GM18508 (cell line): ENCODE results near the gene FAM9C.
A peak's percentile ranks its signal among the peaks of the same experiment; 100 is the strongest.

Source experiments
- ATAC-seq: cut with Tn5 transposase; IDR thresholded peaks from one replicate; pipeline ENCODE4 v1.9.1; 2021; ENCODE audit warnings: moderate number of reproducible peaks; ENCODE audit not compliant: insufficient read depth, unreplicated experiment

The FAM9C gene

DNA sequence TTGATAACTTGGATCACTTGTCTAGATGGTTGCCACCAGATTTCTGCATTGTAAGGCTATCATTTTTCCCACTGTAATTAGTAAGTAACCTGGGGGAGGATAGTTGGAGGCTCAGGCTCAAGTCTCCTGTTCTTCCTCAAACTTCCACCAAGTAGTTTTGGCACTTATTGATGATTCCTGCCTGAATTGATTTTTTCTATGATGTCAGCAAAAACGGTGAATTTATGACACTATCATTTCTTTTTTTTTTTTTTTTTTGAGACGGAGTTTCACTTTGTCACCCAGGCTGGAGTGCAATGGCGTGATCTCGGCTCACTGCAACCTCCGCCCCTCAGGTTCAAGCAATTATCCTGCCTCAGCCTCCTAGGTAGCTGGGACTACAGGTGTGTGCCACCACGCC is 57.1 kb downstream of the FAM9C start:
- ATAC-seq, result no peak

DNA sequence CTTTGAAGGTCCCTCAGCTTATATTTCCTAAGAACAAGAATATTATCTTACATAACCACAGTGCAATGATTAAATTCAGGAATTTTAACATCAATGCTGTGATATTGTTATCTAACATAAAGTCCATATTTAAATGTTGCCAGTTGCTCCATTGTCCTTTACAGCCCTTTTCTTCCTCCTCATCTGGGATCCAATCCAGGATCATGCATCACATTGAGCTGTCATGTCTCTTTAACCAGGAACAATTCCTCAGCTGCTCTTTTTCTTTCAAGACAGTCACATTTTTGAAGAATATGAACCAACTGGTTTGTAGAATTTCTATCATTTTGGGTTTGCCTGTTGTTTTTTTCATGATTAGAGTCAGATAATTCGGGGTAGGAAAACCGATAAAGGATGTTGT is 57.5 kb downstream of the FAM9C start:
- ATAC-seq, result no peak

DNA sequence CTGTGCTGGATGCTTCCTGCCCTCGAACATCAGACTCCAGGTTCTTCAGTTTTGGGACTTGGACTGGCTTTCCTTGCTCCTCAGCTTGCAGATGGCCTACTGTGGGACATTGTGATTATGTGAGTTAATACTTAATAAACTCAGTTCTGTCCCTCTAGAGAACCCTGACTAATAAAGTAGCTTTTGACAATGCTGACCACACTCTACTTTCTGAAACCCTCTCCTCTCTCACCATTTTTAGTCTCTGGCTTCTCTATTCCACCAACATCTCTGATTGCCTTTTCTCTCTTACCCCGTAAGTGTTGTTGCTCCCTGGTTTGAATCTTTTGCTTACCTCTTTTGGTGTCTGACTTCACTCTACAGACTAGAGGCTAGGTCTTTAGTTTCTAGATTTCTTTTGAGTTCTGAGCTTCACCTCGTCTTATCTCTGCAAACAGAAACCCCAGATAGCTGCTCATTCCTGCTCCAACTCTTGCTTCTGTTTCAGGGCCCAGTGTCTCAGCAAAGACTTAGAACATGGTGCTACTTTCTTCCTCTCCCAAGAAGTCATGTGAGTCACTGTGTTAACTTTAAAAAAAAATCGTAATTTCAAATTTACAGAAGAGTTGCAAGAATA is 58.1 kb downstream of the FAM9C start:
- ATAC-seq, result peak; percentile 35
